A549 treated with dexamethasone at 1 μM for 4 hours (cell line): ENCODE data around the gene DAB2IP. TPM values are rescaled to one million over a fixed set of nuclear protein-coding genes. Genes with fewer than 3 reads are reported as not detected.

Source experiments
- total RNA-seq: library from RNA; stranded (reverse); fragments of 200-300 nt; extraction: Qiagen RNA extraction; gene quantifications from 5 replicates; pipeline ENCODE4 v1.2.3, GENCODE V29; 2022

Gene DAB2IP
- total RNA-seq = 10.8 to 14.5 TPM (median 12.7 TPM) in 5 replicates

DNA sequence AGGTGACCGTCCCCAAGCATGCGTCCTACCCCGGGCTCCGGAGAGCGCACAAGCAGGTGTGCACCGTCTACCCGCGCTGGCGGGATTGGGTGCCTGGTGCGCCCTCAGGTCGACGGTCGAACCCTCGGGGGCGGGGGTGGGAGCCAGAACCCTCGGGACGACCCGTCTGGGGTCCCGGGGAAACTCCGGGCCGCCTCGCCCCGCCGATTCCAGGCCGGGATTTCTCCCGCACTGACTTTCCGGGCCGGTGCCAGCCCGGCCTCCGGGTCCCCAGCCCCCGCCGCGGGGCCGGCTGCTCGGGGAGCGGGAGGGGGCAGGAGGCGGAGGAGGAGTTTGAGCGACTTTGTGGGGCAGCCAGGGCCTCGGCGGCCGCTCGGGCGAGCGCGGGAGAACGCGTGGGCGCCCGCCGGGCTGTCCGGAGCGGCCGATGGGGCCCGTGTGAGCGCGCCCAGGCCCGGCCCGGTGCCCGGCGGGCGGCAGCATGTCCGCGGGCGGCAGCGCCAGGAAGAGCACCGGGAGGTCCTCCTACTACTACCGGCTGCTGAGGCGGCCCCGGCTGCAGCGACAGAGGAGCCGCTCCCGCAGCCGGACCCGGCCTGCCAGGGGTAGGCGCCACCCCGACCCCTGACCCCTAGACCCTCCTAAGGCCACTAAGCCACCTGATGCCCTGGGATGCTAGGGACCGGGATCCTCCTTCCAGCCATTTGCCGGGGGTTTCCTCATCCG, at the start of gene DAB2IP:
DAB2IP (plus strand) TSS at position 340 of the 726 bp plus-strand sequence; CDS start at position 482, 142 bp downstream.

Other genes with a start within 250 kb of the DAB2IP start
- gene GGTA1, start 151.8 kb upstream of the DAB2IP start, total RNA-seq = not detected in 5 replicates